H1 (cell line): Measurements from ENCODE around the gene RAB26. TPM values are rescaled to one million over a fixed set of nuclear protein-coding genes. Genes with fewer than 3 reads are reported as not detected.

Source experiments
- CTCF ChIA-PET: fragments of 300-600 bp; sonication (Branson Sonifier 250); formaldehyde crosslinking; loops from one replicate; lab custom pipeline; 2021; ENCODE audit not compliant: partially characterized antibody; lab: Charles Lee
- POLR2A ChIA-PET: fragments of 300-600 bp; sonication (Branson Sonifier 250); formaldehyde crosslinking; loops from one replicate; lab custom pipeline; 2021; ENCODE audit warnings: inconsistent platforms; ENCODE audit not compliant: partially characterized antibody; lab: Charles Lee
- DNase-seq, 2 experiments: peaks; one replicate each; pipeline versions ENCODE4 v3.0.0 to v3.0.0-alpha.2; 2010 to 2022; ENCODE audit warnings: low spot score in 2 of 2, low read depth in 1 of 2, mixed read lengths in 1 of 2
- FAIRE-seq: peaks from 2 replicates; lab custom pipeline; 2011; peaks lifted over from hg19 to GRCh38; lab: Jason Lieb, UNC
- H2AFZ ChIP-seq: 2 replicates; pipeline ENCODE4 v1.8.1; 2012; ENCODE audit warnings: low read length, inconsistent platforms
- H2AK5ac ChIP-seq: 2 replicates; pipeline ENCODE4 v1.6.1; 2013; ENCODE audit warnings: low read depth, low read length
- H2BK120ac ChIP-seq: replicated peaks from 2 replicates; pipeline ENCODE3; 2013; ENCODE audit warnings: low read depth, low read length, inconsistent platforms
- H2BK12ac ChIP-seq: 2 replicates; pipeline ENCODE4 v1.6.1; 2013; ENCODE audit warnings: low read depth, low read length
- H2BK15ac ChIP-seq: 2 replicates; pipeline ENCODE4 v1.6.1; 2013; ENCODE audit warnings: low read length
- H2BK20ac ChIP-seq: 2 replicates; pipeline ENCODE4 v1.6.1; 2013; ENCODE audit warnings: low read length
- H2BK5ac ChIP-seq: 2 replicates; pipeline ENCODE4 v1.6.1; 2013; ENCODE audit warnings: low read depth, low read length
- H3K14ac ChIP-seq: 2 replicates; pipeline ENCODE4 v1.6.1; 2013; ENCODE audit warnings: inconsistent platforms; ENCODE audit not compliant: insufficient read length
- H3K18ac ChIP-seq: 2 replicates; pipeline ENCODE4 v1.6.1; 2013; ENCODE audit warnings: low read length; ENCODE audit errors: extremely low read depth
- H3K23ac ChIP-seq: 2 replicates; pipeline ENCODE4 v1.6.1; 2013; ENCODE audit warnings: inconsistent platforms; ENCODE audit not compliant: insufficient read length
- H3K23me2 ChIP-seq: 2 replicates; pipeline ENCODE4 v1.6.1; 2013; ENCODE audit warnings: low read depth, low read length
- H3K27ac ChIP-seq: 2 replicates; pipeline ENCODE4 v1.6.1; 2011; ENCODE audit warnings: low read depth, low read length, inconsistent platforms
- H3K27me3 ChIP-seq, 4 experiments: replicated peaks in 1 of 4; 1 replicate in 1 of 4; 2 replicates in 3 of 4; pipeline versions ENCODE4 v1.6.1 to v1.8.1; 2011 to 2013; ENCODE audit warnings: low read length in 3 of 4, mild to moderate bottlenecking in 3 of 4, inconsistent platforms in 2 of 4, mixed read lengths in 2 of 4, moderate library complexity in 1 of 4; ENCODE audit not compliant: control insufficient read depth in 3 of 4, insufficient read depth in 3 of 4; ENCODE audit errors: extremely low read depth in 1 of 4
- H3K36me3 ChIP-seq, 4 experiments: 2 replicates each; pipeline versions ENCODE4 v1.6.1 to v1.8.1; 2011 to 2013; ENCODE audit warnings: mild to moderate bottlenecking in 4 of 4, low read length in 3 of 4, moderate library complexity in 2 of 4, control low read depth in 1 of 4, inconsistent platforms in 1 of 4; ENCODE audit not compliant: insufficient read depth in 4 of 4, control insufficient read depth in 2 of 4
- H3K4ac ChIP-seq: replicated peaks from 2 replicates; pipeline ENCODE3; 2013; ENCODE audit warnings: low read length, low read depth, mixed read lengths, inconsistent platforms; ENCODE audit not compliant: insufficient read length
- H3K4me1 ChIP-seq, 4 experiments: replicated peaks in 1 of 4; 1 replicate in 1 of 4; 2 replicates in 3 of 4; pipeline versions ENCODE4 v1.6.1 to v1.8.1; 2011 to 2013; ENCODE audit warnings: low read length in 3 of 4, inconsistent platforms in 2 of 4, mixed read lengths in 1 of 4; ENCODE audit not compliant: insufficient read depth in 4 of 4, control insufficient read depth in 3 of 4
- H3K4me2 ChIP-seq, 2 experiments: 2 replicates each; pipeline versions ENCODE4 v1.6.1 to v1.8.1; 2011 to 2013; ENCODE audit warnings: low read depth in 2 of 2, low read length in 2 of 2, control low read depth in 1 of 2, inconsistent platforms in 1 of 2, mild to moderate bottlenecking in 1 of 2; ENCODE audit not compliant: insufficient read depth in 1 of 2
- H3K4me3 ChIP-seq, 4 experiments: fragments of 200-600, 300-600 bp in 1 of 4; sonication (generic), shearing (Covaris generic), sonication (Bioruptor Twin) in 1 of 4; 2 replicates each; pipeline versions ENCODE4 v1.5.1 to v1.8.1; 2011 to 2016; ENCODE audit warnings: low read length in 4 of 4, low read depth in 3 of 4, control low read depth in 2 of 4, inconsistent platforms in 2 of 4, mild to moderate bottlenecking in 2 of 4, mixed read lengths in 1 of 4, moderate library complexity in 1 of 4; ENCODE audit not compliant: insufficient read depth in 2 of 4; ENCODE audit errors: extremely low read depth in 1 of 4
- H3K56ac ChIP-seq: replicated peaks from 2 replicates; pipeline ENCODE3; 2013; ENCODE audit warnings: low read depth, mild to moderate bottlenecking, mixed read lengths, low read length, inconsistent platforms; ENCODE audit not compliant: insufficient read length
- H3K79me1 ChIP-seq: 2 replicates; pipeline ENCODE4 v1.6.1; 2013; ENCODE audit warnings: low read depth, low read length, control low read depth
- H3K79me2 ChIP-seq, 2 experiments: 2 replicates each; pipeline versions ENCODE4 v1.6.1 to v1.8.1; 2012 to 2013; ENCODE audit warnings: low read length in 2 of 2, mild to moderate bottlenecking in 2 of 2, inconsistent platforms in 1 of 2; ENCODE audit not compliant: insufficient read depth in 2 of 2, control insufficient read depth in 1 of 2
- H3K9ac ChIP-seq, 4 experiments: replicated peaks in 1 of 4; 1 replicate in 1 of 4; 2 replicates in 3 of 4; pipeline versions ENCODE4 v1.6.1 to v1.8.1; 2011 to 2013; ENCODE audit warnings: low read depth in 3 of 4, low read length in 3 of 4, control low read depth in 2 of 4, mild to moderate bottlenecking in 2 of 4, moderate library complexity in 2 of 4, inconsistent platforms in 1 of 4; ENCODE audit errors: extremely low read depth in 1 of 4
- H3K9me3 ChIP-seq, 2 experiments: 2 replicates each; pipeline versions ENCODE4 v1.6.1 to v1.8.1; 2012 to 2013; ENCODE audit warnings: mild to moderate bottlenecking in 2 of 2, moderate library complexity in 2 of 2, control low read depth in 1 of 2, inconsistent platforms in 1 of 2, low read depth in 1 of 2, low read length in 1 of 2, mixed read lengths in 1 of 2; ENCODE audit not compliant: insufficient read depth in 2 of 2
- H4K20me1 ChIP-seq, 2 experiments: replicated peaks in 1 of 2; 2 replicates each; pipeline versions ENCODE3 to v1.8.1; 2011 to 2013; ENCODE audit warnings: inconsistent platforms in 2 of 2, low read length in 2 of 2, mild to moderate bottlenecking in 1 of 2; ENCODE audit not compliant: insufficient read depth in 2 of 2, control insufficient read depth in 1 of 2
- H4K5ac ChIP-seq: 2 replicates; pipeline ENCODE4 v1.6.1; 2013; ENCODE audit warnings: low read length, low read depth, mixed read lengths, inconsistent platforms; ENCODE audit not compliant: insufficient read length
- H4K8ac ChIP-seq: 2 replicates; pipeline ENCODE4 v1.8.0; 2013; ENCODE audit warnings: mild to moderate bottlenecking, moderate library complexity, low read length, inconsistent platforms; ENCODE audit not compliant: insufficient read depth; ENCODE audit errors: extremely low read depth
- H4K91ac ChIP-seq: replicated peaks from 2 replicates; pipeline ENCODE3; 2013; ENCODE audit warnings: low read length, mixed read lengths, inconsistent platforms; ENCODE audit not compliant: insufficient read length
- ASH2L ChIP-seq: fragments of 200-600, 300-600 bp; sonication (generic); IDR thresholded peaks from one replicate; pipeline ENCODE4 v1.7.1; 2017; ENCODE audit warnings: low read length
- BACH1 ChIP-seq: IDR thresholded peaks from 2 replicates; pipeline ENCODE4 v1.6.1; 2012; ENCODE audit warnings: low read length, improper control_type of control experiment
- HDAC2 ChIP-seq, 2 experiments: fragments of 300-600 bp in 1 of 2; sonication (generic) in 1 of 2; IDR thresholded peaks; 2 replicates each; pipeline ENCODE4 v1.6.1; 2011 to 2012; ENCODE audit warnings: low read depth in 2 of 2, low read length in 2 of 2, mild to moderate bottlenecking in 2 of 2, moderate library complexity in 2 of 2, borderline replicate concordance in 1 of 2, inconsistent platforms in 1 of 2
- KDM4A ChIP-seq: IDR thresholded peaks from one replicate; pipeline ENCODE4 v1.7.1; 2012; ENCODE audit warnings: low read depth, mild to moderate bottlenecking, moderate library complexity, low read length, inconsistent platforms; ENCODE audit not compliant: severe bottlenecking
- MAX ChIP-seq: IDR thresholded peaks from 2 replicates; pipeline ENCODE4 v1.6.1; 2012; ENCODE audit warnings: inconsistent platforms
- SP1 ChIP-seq: IDR thresholded peaks from 2 replicates; pipeline ENCODE4 v1.6.1; 2011; ENCODE audit warnings: low read depth, low read length
- WGBS, 2 experiments: shearing (Covaris generic) in 1 of 2; methylation state at CpG; one replicate each; pipeline versions ENCODE4 v1.1.6 to v1.1.7; 2013 to 2015; ENCODE audit warnings: low lambda C conversion rate in 2 of 2, mixed read lengths in 2 of 2, inconsistent platforms in 1 of 2, low coverage in 1 of 2, missing lambda C conversion rate in 1 of 2; ENCODE audit not compliant: insufficient replicate concordance in 2 of 2, insufficient coverage in 1 of 2, insufficient read length in 1 of 2; ENCODE audit errors: extremely low coverage in 1 of 2, missing lambda C conversion rate in 1 of 2; 5-methylcytosine and 5-hydroxymethylcytosine counted together
- long read RNA-seq, 2 experiments: library from RNA in 1 of 2; library from capped mRNA in 1 of 2; stranded (forward); transcript quantifications; one replicate each; pipeline ENCODE4 v2.0.0, GENCODE V29; 2021; ENCODE audit warnings: inconsistent platforms in 1 of 2
- polyA minus RNA-seq, 3 experiments: library from RNA; depleted of rRNA, polyadenylated mRNA; stranded (reverse); fragments of >200 nt; gene quantifications; 1 replicate in 2 of 3; 2 replicates in 1 of 3; pipeline ENCODE4 v1.2.3, GENCODE V29; 2011
- polyA plus RNA-seq, 7 experiments: library from polyadenylated mRNA; depleted of rRNA in 3 of 7; stranded (reverse) in 5 of 7; unstranded in 2 of 7; fragments of >200 nt in 5 of 7; fragments of 200-250 nt in 2 of 7; gene quantifications; 1 replicate in 5 of 7; 2 replicates in 1 of 7; 4 replicates in 1 of 7; pipeline versions ENCODE4 v1.2.1 to v1.2.3, GENCODE V29; 2011 to 2013; ENCODE audit warnings: missing spikeins in 2 of 7, mixed read lengths in 2 of 7
- total RNA-seq: library from RNA; stranded (reverse); fragmentation: NEBNext Ultra II Directional; extraction: Animal tissue kit (Norgen Biotek cat#: 25700); gene quantifications from 2 replicates; pipeline ENCODE4 v1.2.1, GENCODE V29; 2021

The RAB26 gene, protein sequence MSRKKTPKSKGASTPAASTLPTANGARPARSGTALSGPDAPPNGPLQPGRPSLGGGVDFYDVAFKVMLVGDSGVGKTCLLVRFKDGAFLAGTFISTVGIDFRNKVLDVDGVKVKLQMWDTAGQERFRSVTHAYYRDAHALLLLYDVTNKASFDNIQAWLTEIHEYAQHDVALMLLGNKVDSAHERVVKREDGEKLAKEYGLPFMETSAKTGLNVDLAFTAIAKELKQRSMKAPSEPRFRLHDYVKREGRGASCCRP
- total RNA-seq (4.3 and 5.3 TPM in 2 replicates), polyA plus RNA-seq (2011; rRNA removed) (5.4 and 6.6 TPM in 2 replicates), polyA minus RNA-seq (2011; rRNA and poly(A)+ RNA removed) (2.4 and 2.6 TPM in 2 replicates)
- 7.4 TPM for polyA plus RNA-seq (2011; cell fraction: cytosol; rRNA removed)
- 23.2 TPM for polyA plus RNA-seq (2011; cell fraction: nucleus; rRNA removed)
- 6.8 to 14.2 TPM (median 12.7 TPM) in 4 replicates for polyA plus RNA-seq (2012, experiment 1 of 2)
- polyA plus RNA-seq (2012, experiment 2 of 2), result 4.8 TPM
- 11.6 TPM for polyA plus RNA-seq (2013, experiment 1 of 2)
- 13.9 TPM for polyA plus RNA-seq (2013, experiment 2 of 2)
- polyA minus RNA-seq (2011; cell fraction: cytosol; rRNA and poly(A)+ RNA removed), result 2.0 TPM
- 3.2 TPM for polyA minus RNA-seq (2011; cell fraction: nucleus; rRNA and poly(A)+ RNA removed)
- long read RNA-seq, experiment 1, partial matches to known transcripts, result 0 of 2 reads
- long read RNA-seq, experiment 1, other reads (novel, unspliced or antisense), result 2 of 2 reads
- long read RNA-seq, experiment 2, partial matches to known transcripts, result 1 of 1 reads
- long read RNA-seq, experiment 2, other reads (novel, unspliced or antisense), result 0 of 1 reads

- POLR2A ChIA-PET, result interaction anchor here (0.6 to 10.4 kb wide), 18 partner anchors 7 to 188 kb away, joined by 3 to 220 read pairs (median 4); partner anchors contain the start of genes BRICD5, MLST8, NTHL1 and PGP
- peak within 1 kb of the TSS in 1 of 4 experiments; percentile 31; a peak in 3 of 7 replicates for H3K9ac ChIP-seq
- WGBS, 2 experiments, result 14% methylated on average over 18 of the region's 55 CpGs; no CpG with 5 or more reads in 1 of the 2 experiments
- TF ChIP-seq HDAC2 (IDR thresholded peaks at IDR 0.05; ENCODE audit: borderline replicate concordance in 1 of 2, low read depth in 2 of 2, low read length in 2 of 2) (peak; percentile 12 to 90; a peak in 3 of 4 replicates), MAX (peak; percentile 58), SP1 (0 out of 2 replicates have a peak, but pooled peaks have one; percentile 23), BACH1 (0 out of 2 replicates have a peak, but pooled peaks have one; percentile 14), ASH2L (peak; percentile 59), KDM4A (peak; percentile 19)
Observed at GRCh38 chr16:2147981-2148671, at the start of gene RAB26. TSS of gene RAB26 (plus strand) at chr16:2148625. CDS start at chr16:2148784, 159 bp downstream.

More at GRCh38 chr16:2147981-2148671, at the start of gene RAB26:
- CTCF ChIA-PET, result interaction anchor here (0.6 to 3.6 kb wide), 8 partner anchors 8 to 353 kb away, joined by 3 to 15 read pairs (median 4); no protein-coding TSS in a partner anchor
- Histone ChIP-seq H3K79me1 (no peaks in the 10 kb centered on the region), H3K14ac (no peak within 1 kb of the TSS), H4K91ac (peak within 1 kb of the TSS; percentile 65), H3K4ac (no peak within 1 kb of the TSS), H2BK20ac (no peak within 1 kb of the TSS), H2BK15ac (no peak within 1 kb of the TSS), H2BK5ac (peak within 1 kb of the TSS; percentile 66; the same call in 1 of the 2 replicates), H3K23me2 (peaks cover 22% of the 10 kb centered on the region; the same call in 1 of the 2 replicates), H3K4me2 (peak within 1 kb of the TSS; percentile 94 to 97), H2AFZ (no peak within 1 kb of the TSS), H3K27me3 (peaks cover 0 to 11% (median 5%) of the 10 kb centered on the region in 4 experiments; a peak in 3 of 7 replicates), H4K20me1 (peaks cover 4 to 28% of the 10 kb centered on the region in 2 experiments), H3K18ac (peak within 1 kb of the TSS; percentile 48), H2AK5ac (0 out of 2 replicates have a peak within 1 kb of the TSS, but pooled peaks have one; percentile 41), H3K36me3 (peaks cover 0 to 18% (median 4%) of the 10 kb centered on the region in 4 experiments; a peak in 5 of 8 replicates), H3K56ac (no peak within 1 kb of the TSS), H3K23ac (no peak within 1 kb of the TSS), H3K27ac (no peak within 1 kb of the TSS), H2BK120ac (no peak within 1 kb of the TSS), H3K4me1 (peaks cover 3 to 36% (median 27%) of the 10 kb centered on the region in 4 experiments), H4K5ac (peak within 1 kb of the TSS; percentile 25), H3K4me3 (peak within 1 kb of the TSS; percentile 37 to 85 (median 48)), H4K8ac (peak within 1 kb of the TSS; percentile 62), H3K9me3 (no peaks in the 10 kb centered on the region), H2BK12ac (no peak within 1 kb of the TSS), H3K79me2 (peaks cover 0 to 10% of the 10 kb centered on the region in 2 experiments; a peak in 2 of 4 replicates)
- peak in 1 of 2 experiments; percentile 90 for DNase-seq
- FAIRE-seq, result no peak
